H9 (cell line): Measurements from ENCODE around the gene VAPA. TPM values are rescaled to one million over a fixed set of nuclear protein-coding genes. Genes with fewer than 3 reads are reported as not detected.

Experiments
- DNase-seq: peaks from one replicate; pipeline ENCODE4 v3.0.0-alpha.2; 2017
- H2AFZ ChIP-seq: one replicate; pipeline ENCODE4 v1.6.1; 2013; ENCODE audit warnings: mild to moderate bottlenecking, low read length, control low read depth, moderate library complexity
- H2AK5ac ChIP-seq: 2 replicates; pipeline ENCODE4 v1.6.1; 2013; ENCODE audit warnings: low read length, control low read depth, mixed read lengths; ENCODE audit not compliant: insufficient read length
- H2BK120ac ChIP-seq: one replicate; pipeline ENCODE4 v1.6.1; 2013; ENCODE audit warnings: low read depth, mild to moderate bottlenecking, low read length, control low read depth, inconsistent platforms; ENCODE audit not compliant: poor library complexity, severe bottlenecking
- H2BK12ac ChIP-seq: 2 replicates; pipeline ENCODE4 v1.6.1; 2013; ENCODE audit warnings: low read length, control low read depth, mixed read lengths, low read depth; ENCODE audit not compliant: insufficient read length
- H2BK15ac ChIP-seq: 2 replicates; pipeline ENCODE4 v1.6.1; 2013; ENCODE audit warnings: low read depth, low read length, control low read depth
- H2BK20ac ChIP-seq: one replicate; pipeline ENCODE4 v1.6.1; 2013; ENCODE audit warnings: low read depth, mild to moderate bottlenecking, low read length, control low read depth, inconsistent platforms; ENCODE audit not compliant: poor library complexity, severe bottlenecking
- H2BK5ac ChIP-seq: 2 replicates; pipeline ENCODE4 v1.6.1; 2013; ENCODE audit warnings: low read length, control low read depth, mixed read lengths; ENCODE audit not compliant: insufficient read length
- H3K14ac ChIP-seq: 2 replicates; pipeline ENCODE4 v1.6.1; 2013; ENCODE audit warnings: low read length, control low read depth; ENCODE audit not compliant: insufficient read depth
- H3K18ac ChIP-seq: 2 replicates; pipeline ENCODE4 v1.6.1; 2013; ENCODE audit warnings: low read depth, mild to moderate bottlenecking, mixed read lengths, low read length, control low read depth; ENCODE audit not compliant: insufficient read length
- H3K23ac ChIP-seq: 2 replicates; pipeline ENCODE4 v1.6.1; 2013; ENCODE audit warnings: low read length, control low read depth, mixed read lengths, low read depth; ENCODE audit not compliant: insufficient read length
- H3K23me2 ChIP-seq: 2 replicates; pipeline ENCODE4 v1.6.1; 2013; ENCODE audit warnings: low read depth, mild to moderate bottlenecking, mixed read lengths, low read length, control low read depth; ENCODE audit not compliant: insufficient read length, poor library complexity, severe bottlenecking
- H3K27ac ChIP-seq: 2 replicates; pipeline ENCODE4 v1.5.1; 2013; ENCODE audit warnings: low read length, control low read depth, mixed read lengths, low read depth; ENCODE audit not compliant: insufficient read length
- H3K27me3 ChIP-seq: 2 replicates; pipeline ENCODE4 v1.6.1; 2013; ENCODE audit warnings: low read length, control low read depth, inconsistent platforms; ENCODE audit not compliant: insufficient read depth
- H3K4ac ChIP-seq: 2 replicates; pipeline ENCODE4 v1.6.1; 2013; ENCODE audit warnings: low read depth, mild to moderate bottlenecking, control low read depth, inconsistent platforms, low read length, moderate library complexity
- H3K4me1 ChIP-seq: 2 replicates; pipeline ENCODE4 v1.6.1; 2013; ENCODE audit warnings: low read length, control low read depth, inconsistent platforms; ENCODE audit not compliant: insufficient read depth
- H3K4me2 ChIP-seq: 2 replicates; pipeline ENCODE4 v1.6.1; 2013; ENCODE audit warnings: low read length, control low read depth, mixed read lengths; ENCODE audit not compliant: insufficient read length, insufficient read depth
- H3K56ac ChIP-seq: 2 replicates; pipeline ENCODE4 v1.6.1; 2013; ENCODE audit warnings: low read depth, mild to moderate bottlenecking, mixed read lengths, low read length, control low read depth; ENCODE audit not compliant: insufficient read length
- H3K79me1 ChIP-seq: 2 replicates; pipeline ENCODE4 v1.6.1; 2013; ENCODE audit warnings: low read depth, mild to moderate bottlenecking, moderate library complexity, low read length, control low read depth, inconsistent platforms; ENCODE audit not compliant: insufficient read depth, poor library complexity, severe bottlenecking
- H3K79me2 ChIP-seq: 2 replicates; pipeline ENCODE4 v1.6.1; 2013; ENCODE audit warnings: low read length, control low read depth, inconsistent platforms; ENCODE audit not compliant: insufficient read depth
- H3K9ac ChIP-seq: 2 replicates; pipeline ENCODE4 v1.6.1; 2013; ENCODE audit warnings: low read length, control low read depth, mixed read lengths; ENCODE audit not compliant: insufficient read length; ENCODE audit errors: extremely low read depth
- H3K9me3 ChIP-seq: one replicate; pipeline ENCODE4 v1.6.1; 2013; ENCODE audit warnings: low read depth, low read length, inconsistent platforms; ENCODE audit not compliant: control insufficient read depth
- H3T11ph ChIP-seq: one replicate; pipeline ENCODE4 v1.6.1; 2013; ENCODE audit warnings: mild to moderate bottlenecking, low read length, control low read depth, inconsistent platforms
- H4K20me1 ChIP-seq: one replicate; pipeline ENCODE4 v1.6.1; 2013; ENCODE audit not compliant: control insufficient read depth, insufficient read length, insufficient read depth
- H4K5ac ChIP-seq: 2 replicates; pipeline ENCODE4 v1.6.1; 2013; ENCODE audit warnings: low read depth, mild to moderate bottlenecking, mixed read lengths, low read length, control low read depth; ENCODE audit not compliant: insufficient read length
- H4K8ac ChIP-seq: replicated peaks from 2 replicates; pipeline ENCODE4 v1.6.1; 2013; ENCODE audit warnings: low read length, control low read depth, mixed read lengths, low read depth; ENCODE audit not compliant: insufficient read length
- H4K91ac ChIP-seq: 2 replicates; pipeline ENCODE4 v1.6.1; 2013; ENCODE audit warnings: low read depth, mild to moderate bottlenecking, moderate library complexity, mixed read lengths, low read length, control low read depth; ENCODE audit not compliant: insufficient read length
- H3K27ac Mint-ChIP-seq, 3 experiments: 2 replicates in 2 of 3; 3 replicates in 1 of 3; pipeline ENCODE4 v1.8.0; 2020 to 2021; ENCODE audit warnings: mixed read lengths in 3 of 3, mild to moderate bottlenecking in 1 of 3, moderate library complexity in 1 of 3
- H3K27me3 Mint-ChIP-seq: 2 replicates; pipeline ENCODE4 v1.8.0; 2021; ENCODE audit warnings: low read depth, mild to moderate bottlenecking, moderate library complexity, mixed read lengths
- H3K36me3 Mint-ChIP-seq, 3 experiments: 2 replicates in 2 of 3; 3 replicates in 1 of 3; pipeline ENCODE4 v1.8.0; 2020 to 2021; ENCODE audit warnings: low read depth in 3 of 3, mixed read lengths in 3 of 3; ENCODE audit not compliant: insufficient read depth in 1 of 3
- H3K4me1 Mint-ChIP-seq, 2 experiments: 2 replicates each; pipeline ENCODE4 v1.8.0; 2020; ENCODE audit warnings: mixed read lengths in 2 of 2
- H3K4me3 Mint-ChIP-seq, 2 experiments: 2 replicates in 1 of 2; 3 replicates in 1 of 2; pipeline ENCODE4 v1.8.0; 2020 to 2021; ENCODE audit warnings: mild to moderate bottlenecking in 2 of 2, mixed read lengths in 2 of 2, moderate library complexity in 1 of 2
- H3K9me3 Mint-ChIP-seq, 2 experiments: 2 replicates in 1 of 2; 3 replicates in 1 of 2; pipeline ENCODE4 v1.8.0; 2020; ENCODE audit warnings: mild to moderate bottlenecking in 2 of 2, mixed read lengths in 2 of 2, moderate library complexity in 1 of 2
- WGBS: extraction: QIAGEN DNeasy Blood & Tissue Kit; methylation state at CpG from one replicate; pipeline ENCODE4 v1.1.7; 2013; ENCODE audit warnings: missing lambda C conversion rate, low lambda C conversion rate, mixed read lengths; ENCODE audit not compliant: insufficient read length; ENCODE audit errors: extremely low coverage; 5-methylcytosine and 5-hydroxymethylcytosine counted together
- total RNA-seq: library from RNA; stranded (reverse); gene quantifications from 2 replicates; pipeline ENCODE4 v1.2.1, GENCODE V29; 2021
- TF ChIP-seq, protein P1 (sequence below): fragments of 200-600 bp; sonication (generic); conservative IDR thresholded peaks from 3 replicates; pipeline ENCODE4 v1.8.0; 2021; ENCODE audit warnings: antibody characterized with exemption, mild to moderate bottlenecking

The VAPA gene
- total RNA-seq, 1 experiment from 2014 or later = 141 TPM

DNA sequence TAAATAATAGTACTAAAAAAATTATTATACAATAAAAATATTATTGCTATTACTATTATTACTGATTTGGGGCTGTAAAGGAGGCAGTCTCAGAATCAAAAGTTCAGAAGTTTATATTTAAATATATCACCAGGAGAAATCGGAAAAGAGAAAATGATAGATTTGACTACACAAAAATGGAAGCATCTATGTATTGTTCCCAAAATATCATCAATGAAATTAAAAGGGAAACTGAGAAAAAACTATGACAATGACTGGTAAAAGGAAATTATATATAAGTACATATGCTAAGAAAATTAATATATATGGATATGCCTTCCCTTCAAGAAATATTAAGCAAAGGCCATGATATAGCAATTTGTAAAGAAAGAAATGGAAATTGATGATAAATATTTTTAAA, 35.7 kb upstream of the VAPA start:
- Mint-ChIP-seq H3K4me3 (no peak overlapping the region), H3K27ac (no peak overlapping the region), H3K27me3 (no peaks in the 10 kb centered on the region), H3K9me3 (no peaks in the 10 kb centered on the region), H3K4me1 (peaks cover 9 to 14% of the 10 kb centered on the region in 2 experiments; a peak in 3 of 4 replicates), H3K36me3 (no peaks in the 10 kb centered on the region)
- TF ChIP-seq, protein P1, sequence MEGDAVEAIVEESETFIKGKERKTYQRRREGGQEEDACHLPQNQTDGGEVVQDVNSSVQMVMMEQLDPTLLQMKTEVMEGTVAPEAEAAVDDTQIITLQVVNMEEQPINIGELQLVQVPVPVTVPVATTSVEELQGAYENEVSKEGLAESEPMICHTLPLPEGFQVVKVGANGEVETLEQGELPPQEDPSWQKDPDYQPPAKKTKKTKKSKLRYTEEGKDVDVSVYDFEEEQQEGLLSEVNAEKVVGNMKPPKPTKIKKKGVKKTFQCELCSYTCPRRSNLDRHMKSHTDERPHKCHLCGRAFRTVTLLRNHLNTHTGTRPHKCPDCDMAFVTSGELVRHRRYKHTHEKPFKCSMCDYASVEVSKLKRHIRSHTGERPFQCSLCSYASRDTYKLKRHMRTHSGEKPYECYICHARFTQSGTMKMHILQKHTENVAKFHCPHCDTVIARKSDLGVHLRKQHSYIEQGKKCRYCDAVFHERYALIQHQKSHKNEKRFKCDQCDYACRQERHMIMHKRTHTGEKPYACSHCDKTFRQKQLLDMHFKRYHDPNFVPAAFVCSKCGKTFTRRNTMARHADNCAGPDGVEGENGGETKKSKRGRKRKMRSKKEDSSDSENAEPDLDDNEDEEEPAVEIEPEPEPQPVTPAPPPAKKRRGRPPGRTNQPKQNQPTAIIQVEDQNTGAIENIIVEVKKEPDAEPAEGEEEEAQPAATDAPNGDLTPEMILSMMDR = no peak
- H2AFZ ChIP-seq = no peak overlapping the region
- no peaks in the 10 kb centered on the region for H3K4me1 ChIP-seq
- H4K91ac ChIP-seq = no peak overlapping the region
- no peaks in the 10 kb centered on the region for H3K23me2 ChIP-seq
- WGBS = no CpG with 5 or more reads among the region's 1 CpG
- H2BK5ac ChIP-seq = no peak overlapping the region
- H3K4ac ChIP-seq = no peak overlapping the region
- H2BK120ac ChIP-seq = no peak overlapping the region
- no peak overlapping the region for H4K8ac ChIP-seq
- H3K23ac ChIP-seq = no peak overlapping the region
- H3K56ac ChIP-seq = no peak overlapping the region
- H3K18ac ChIP-seq = no peak overlapping the region
- no peak overlapping the region for H3K27ac ChIP-seq
- H3K79me2 ChIP-seq = no peaks in the 10 kb centered on the region
- no peak overlapping the region for H2AK5ac ChIP-seq
- H2BK12ac ChIP-seq = no peak overlapping the region
- H3T11ph ChIP-seq = no peak overlapping the region
- no peaks in the 10 kb centered on the region for H3K79me1 ChIP-seq
- no peak overlapping the region for H2BK20ac ChIP-seq
- no peak overlapping the region for H3K4me2 ChIP-seq
- no peak overlapping the region for H2BK15ac ChIP-seq
- no peak overlapping the region for H3K14ac ChIP-seq
- no peak overlapping the region for H4K5ac ChIP-seq
- DNase-seq = no peak
- H3K27me3 ChIP-seq = no peaks in the 10 kb centered on the region
- H3K9ac ChIP-seq = no peak overlapping the region
- no peaks in the 10 kb centered on the region for H3K9me3 ChIP-seq
- no peaks in the 10 kb centered on the region for H4K20me1 ChIP-seq
